Measurements from ENCODE around the gene BDKRB2. TPM values are rescaled to one million over a fixed set of nuclear protein-coding genes. Genes with fewer than 3 reads are reported as not detected.
A peak's percentile ranks its signal among the peaks of the same experiment; 100 is the strongest.

The BDKRB2 gene
- total RNA-seq, 1 experiment from 2014 or later: 28.2 TPM

- Histone ChIP-seq H3K27me3 (replicated peaks) (no peaks in the 10 kb centered on the region), H3K4me1 (replicated peaks) (peaks cover 45% of the 10 kb centered on the region), H3K27ac (peak overlapping the region; percentile 62), H3K9me3 (replicated peaks) (no peaks in the 10 kb centered on the region), H3K36me3 (no peaks in the 10 kb centered on the region), H3K4me3 (no peak overlapping the region)
- no peak for DNase-seq (ENCODE audit: low read depth in 1 of 2, low spot score in 2 of 2)
These were observed 6.1 kb upstream of the BDKRB2 start for GRCh38 chr14:96198430-96199130.

GRCh38 chr14:96201157-96201556 is 3.5 kb upstream of the BDKRB2 start:
- Histone ChIP-seq H3K36me3 (peaks cover 4% of the 10 kb centered on the region), H3K27me3 (replicated peaks) (no peaks in the 10 kb centered on the region), H3K9me3 (replicated peaks) (no peaks in the 10 kb centered on the region), H3K4me1 (replicated peaks) (peaks cover 42% of the 10 kb centered on the region), H3K27ac (no peak overlapping the region), H3K4me3 (no peak overlapping the region)
- DNase-seq (ENCODE audit: low read depth in 1 of 2, low spot score in 2 of 2): no peak

- no peak overlapping the region for H3K27ac ChIP-seq
- peaks cover 12% of the 10 kb centered on the region for H3K36me3 ChIP-seq
- no peaks in the 10 kb centered on the region for H3K9me3 ChIP-seq (replicated peaks)
- no peaks in the 10 kb centered on the region for H3K27me3 ChIP-seq (replicated peaks)
- no peak overlapping the region for H3K4me3 ChIP-seq
- H3K4me1 ChIP-seq (replicated peaks): peaks cover 46% of the 10 kb centered on the region
- DNase-seq (ENCODE audit: low read depth in 1 of 2, low spot score in 2 of 2): no peak
These were observed 2.7 kb upstream of the BDKRB2 start for GRCh38 chr14:96201965-96202364.

DNA sequence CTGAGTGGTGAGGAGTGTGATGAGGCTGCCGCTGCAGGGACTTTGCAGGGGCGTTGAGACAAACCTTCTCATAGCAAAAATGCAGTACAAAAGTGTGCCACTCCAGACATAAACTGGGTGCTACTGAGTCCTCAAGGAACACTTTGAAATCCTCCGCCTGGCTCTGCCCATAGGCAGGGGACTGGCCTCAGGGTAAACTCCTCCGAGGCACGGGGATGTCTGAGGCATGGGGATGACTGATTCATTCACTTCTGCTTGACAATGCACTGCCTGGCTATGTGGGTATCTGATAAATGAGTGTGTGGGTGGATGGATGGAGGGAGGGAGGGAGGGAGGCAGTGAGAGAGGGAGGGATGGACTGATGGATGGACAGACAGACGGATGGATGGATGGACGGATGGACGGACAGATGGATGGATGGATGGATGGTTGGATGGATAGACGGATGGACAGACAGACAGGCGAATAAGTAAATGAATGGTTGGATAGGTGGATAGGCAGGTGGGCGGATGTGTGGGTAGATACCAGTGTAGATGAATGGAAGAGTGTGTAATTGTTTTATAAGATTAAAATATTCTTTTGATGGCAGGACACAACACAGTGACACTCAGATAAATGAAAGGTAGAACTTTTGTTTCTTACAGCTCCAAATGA is 2.1 kb upstream of the BDKRB2 start:
- no peak overlapping the region for H3K27ac ChIP-seq
- H3K27me3 ChIP-seq (replicated peaks): no peaks in the 10 kb centered on the region
- H3K4me1 ChIP-seq (replicated peaks): peaks cover 50% of the 10 kb centered on the region
- no peak for DNase-seq (ENCODE audit: low read depth in 1 of 2, low spot score in 2 of 2)
- H3K36me3 ChIP-seq: peaks cover 18% of the 10 kb centered on the region
- no peak overlapping the region for H3K4me3 ChIP-seq
- H3K9me3 ChIP-seq (replicated peaks): no peaks in the 10 kb centered on the region

DNA sequence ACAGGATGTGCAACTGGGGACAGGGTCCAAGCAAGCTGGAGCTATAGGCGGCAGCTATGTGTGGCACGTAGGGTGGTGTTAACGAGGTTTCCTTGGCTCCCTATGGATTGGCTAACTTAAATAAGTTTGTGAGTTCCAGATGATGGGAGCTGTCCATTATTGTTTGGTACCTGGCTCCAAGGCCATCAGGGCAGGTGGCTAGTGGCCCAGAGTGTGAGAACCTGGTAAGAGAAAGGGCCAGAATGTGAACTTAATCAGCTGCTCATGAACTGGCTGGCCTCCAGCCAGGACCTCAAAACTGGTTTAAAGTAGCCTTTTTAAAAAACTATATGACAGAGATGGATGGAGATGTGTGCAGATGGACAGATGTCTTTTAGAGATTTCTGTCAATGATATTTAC is 1.5 kb upstream of the BDKRB2 start:
- DNase-seq (ENCODE audit: low read depth in 1 of 2, low spot score in 2 of 2): no peak
- H3K36me3 ChIP-seq: peaks cover 23% of the 10 kb centered on the region
- no peak overlapping the region for H3K4me3 ChIP-seq
- H3K9me3 ChIP-seq (replicated peaks): no peaks in the 10 kb centered on the region
- H3K27ac ChIP-seq: no peak overlapping the region
- H3K4me1 ChIP-seq (replicated peaks): peaks cover 49% of the 10 kb centered on the region
- no peaks in the 10 kb centered on the region for H3K27me3 ChIP-seq (replicated peaks)

DNA sequence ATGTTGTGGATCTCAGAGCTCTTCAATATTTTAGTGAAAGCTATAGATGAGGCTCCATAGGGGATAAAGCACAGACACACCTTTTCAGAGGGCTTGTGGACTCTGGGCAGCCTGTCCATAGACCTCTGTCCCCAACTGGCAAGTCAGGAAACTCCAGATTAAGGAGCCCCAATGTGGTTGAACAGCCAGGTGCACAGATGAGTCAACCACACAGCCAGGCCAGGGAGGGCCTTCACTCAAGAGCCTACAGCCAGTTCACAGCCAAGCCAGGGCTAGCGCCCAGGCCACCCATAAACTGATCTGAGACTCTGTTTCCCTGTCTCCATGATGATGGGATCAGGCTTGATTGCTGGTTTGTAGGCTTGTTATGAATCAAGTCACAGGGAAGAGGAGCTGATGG is 1.0 kb upstream of the BDKRB2 start:
- Histone ChIP-seq H3K4me3 (no peak overlapping the region), H3K4me1 (replicated peaks) (peaks cover 44% of the 10 kb centered on the region), H3K27me3 (replicated peaks) (no peaks in the 10 kb centered on the region), H3K9me3 (replicated peaks) (no peaks in the 10 kb centered on the region), H3K36me3 (peaks cover 28% of the 10 kb centered on the region), H3K27ac (peak overlapping the region; percentile 75)
- DNase-seq (ENCODE audit: low read depth in 1 of 2, low spot score in 2 of 2): no peak

DNA sequence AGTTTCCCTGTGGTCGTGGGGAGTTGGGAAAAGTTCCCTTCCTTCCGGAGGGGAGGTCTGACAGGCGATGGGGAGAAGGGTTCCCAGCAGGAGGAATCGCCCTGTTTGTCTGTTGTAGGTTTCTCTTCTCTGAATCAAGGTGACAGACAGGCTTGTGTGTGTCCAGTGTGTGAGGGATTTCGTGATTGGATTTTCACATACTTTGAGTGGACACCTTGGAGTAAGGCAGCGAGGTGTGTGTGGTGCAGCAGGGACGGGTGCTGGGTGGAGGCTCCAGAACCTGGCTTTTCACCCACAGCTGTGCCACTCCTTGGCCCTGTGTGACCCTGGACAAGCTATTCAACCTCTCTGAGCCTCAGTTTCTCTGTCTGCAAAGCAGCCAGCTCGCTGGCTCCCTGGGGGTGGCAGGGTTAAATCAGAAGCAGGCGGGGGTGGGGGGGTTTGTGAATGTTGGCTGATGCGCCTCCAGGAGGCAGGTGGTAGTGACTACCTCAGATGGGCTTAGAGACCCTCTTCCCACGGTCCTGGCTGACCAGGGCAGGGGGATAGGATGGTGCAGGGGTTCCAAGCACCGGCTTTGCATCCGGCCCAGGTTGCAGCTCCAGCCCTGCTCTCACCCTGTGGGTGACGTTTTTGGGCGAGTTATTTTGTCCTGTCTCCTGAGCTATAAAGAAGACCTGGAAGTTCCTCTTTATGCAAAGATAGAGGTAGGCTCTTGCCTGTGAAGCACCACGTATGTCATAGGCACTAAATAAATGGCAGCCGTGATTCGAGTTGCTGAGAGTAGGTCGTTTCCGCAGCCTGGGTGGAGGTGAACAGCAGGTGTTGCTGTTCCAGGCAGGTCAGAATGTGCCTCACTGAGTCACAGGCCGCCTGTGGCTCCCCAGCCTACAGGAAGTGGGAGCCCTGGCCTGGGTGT is 679 bp downstream of the BDKRB2 start:
- Histone ChIP-seq H3K27me3 (replicated peaks) (no peaks in the 10 kb centered on the region), H3K27ac (peak overlapping the region; percentile 75), H3K36me3 (peaks cover 43% of the 10 kb centered on the region), H3K4me1 (replicated peaks) (peaks cover 36% of the 10 kb centered on the region), H3K4me3 (peak overlapping the region; percentile 48), H3K9me3 (replicated peaks) (no peaks in the 10 kb centered on the region)
- DNase-seq (ENCODE audit: low read depth in 1 of 2, low spot score in 2 of 2): no peak

DNA sequence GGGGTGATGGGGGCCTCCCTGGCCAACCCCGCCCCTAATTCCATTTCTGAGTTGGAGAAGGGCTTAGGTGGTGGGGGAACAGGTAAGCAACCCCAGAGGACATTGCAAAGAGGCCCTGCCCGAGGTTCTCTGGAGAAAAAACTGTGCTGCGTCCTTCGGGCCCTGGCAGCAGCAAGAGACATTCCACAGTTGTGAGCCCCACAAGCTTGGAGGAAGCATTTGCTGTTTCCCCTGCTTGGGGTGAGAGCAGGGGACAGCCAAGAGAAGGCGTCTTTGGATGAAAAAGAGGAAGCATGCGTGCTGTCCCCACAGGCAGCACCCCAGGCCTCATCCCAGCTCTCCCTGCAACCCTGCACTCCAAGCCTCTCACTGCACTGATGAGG is 1.3 kb downstream of the BDKRB2 start:
- peaks cover 36% of the 10 kb centered on the region for H3K4me1 ChIP-seq (replicated peaks)
- peak overlapping the region; percentile 48 for H3K4me3 ChIP-seq
- H3K36me3 ChIP-seq: peaks cover 49% of the 10 kb centered on the region
- H3K9me3 ChIP-seq (replicated peaks): no peaks in the 10 kb centered on the region
- no peaks in the 10 kb centered on the region for H3K27me3 ChIP-seq (replicated peaks)
- peak overlapping the region; percentile 8; the same call in 1 of the 2 replicates for H3K27ac ChIP-seq
- no peak for DNase-seq (ENCODE audit: low read depth in 1 of 2, low spot score in 2 of 2)

- Histone ChIP-seq H3K36me3 (peaks cover 54% of the 10 kb centered on the region), H3K4me3 (peak overlapping the region; percentile 48), H3K9me3 (replicated peaks) (no peaks in the 10 kb centered on the region; the same call in 1 of the 2 replicates), H3K27ac (no peak overlapping the region), H3K27me3 (replicated peaks) (no peaks in the 10 kb centered on the region), H3K4me1 (replicated peaks) (peaks cover 36% of the 10 kb centered on the region)
- no peak for DNase-seq (ENCODE audit: low read depth in 1 of 2, low spot score in 2 of 2)
These were observed 1.8 kb downstream of the BDKRB2 start for GRCh38 chr14:96206461-96206860.

- no peak overlapping the region for H3K4me3 ChIP-seq
- H3K36me3 ChIP-seq: peaks cover 67% of the 10 kb centered on the region
- DNase-seq (ENCODE audit: low read depth in 1 of 2, low spot score in 2 of 2): no peak
These were observed 3.0 kb downstream of the BDKRB2 start for GRCh38 chr14:96207686-96208085.

DNA sequence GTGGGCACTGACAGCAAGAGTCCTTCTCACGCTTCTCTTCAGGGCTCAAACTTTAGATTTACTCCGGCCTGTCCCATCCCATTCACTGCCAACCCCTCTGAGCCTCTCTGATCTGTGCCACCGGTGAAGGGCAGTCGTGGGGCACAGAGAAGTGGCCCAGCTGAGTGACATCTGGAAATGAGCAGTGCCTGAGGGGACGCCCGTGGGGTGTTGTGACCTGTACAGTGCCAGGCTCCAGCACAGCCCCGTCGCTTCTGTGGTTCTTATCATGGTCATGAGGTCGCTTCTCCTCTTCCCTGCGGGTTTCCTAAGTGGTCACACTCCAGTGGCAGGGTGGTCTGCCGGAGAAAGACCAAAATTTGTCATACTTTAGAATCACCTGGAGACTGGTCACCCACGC is 4.1 kb downstream of the BDKRB2 start:
- Histone ChIP-seq H3K9me3 (replicated peaks) (peaks cover 7% of the 10 kb centered on the region; the same call in 1 of the 2 replicates), H3K36me3 (peaks cover 76% of the 10 kb centered on the region), H3K27ac (no peak overlapping the region), H3K4me1 (replicated peaks) (peaks cover 46% of the 10 kb centered on the region), H3K27me3 (replicated peaks) (no peaks in the 10 kb centered on the region), H3K4me3 (no peak overlapping the region)
- no peak for DNase-seq (ENCODE audit: low read depth in 1 of 2, low spot score in 2 of 2)

More at GRCh38 chr14:96207686-96208085, 3.0 kb downstream of the BDKRB2 start:
- H3K27me3 ChIP-seq (replicated peaks): no peaks in the 10 kb centered on the region
- H3K4me1 ChIP-seq (replicated peaks): peaks cover 39% of the 10 kb centered on the region
- H3K27ac ChIP-seq: no peak overlapping the region
- H3K9me3 ChIP-seq (replicated peaks): peaks cover 7% of the 10 kb centered on the region; the same call in 1 of the 2 replicates

- H3K36me3 ChIP-seq: peaks cover 92% of the 10 kb centered on the region
- no peak overlapping the region for H3K4me3 ChIP-seq
- peaks cover 48% of the 10 kb centered on the region for H3K4me1 ChIP-seq (replicated peaks)
- no peaks in the 10 kb centered on the region for H3K27me3 ChIP-seq (replicated peaks)
- H3K9me3 ChIP-seq (replicated peaks): peaks cover 7% of the 10 kb centered on the region; the same call in 1 of the 2 replicates
- DNase-seq (ENCODE audit: low read depth in 1 of 2, low spot score in 2 of 2): no peak
- H3K27ac ChIP-seq: no peak overlapping the region
These were observed 7.5 kb downstream of the BDKRB2 start for GRCh38 chr14:96212140-96212539.

- Histone ChIP-seq H3K4me3 (no peak overlapping the region), H3K36me3 (peaks cover 91% of the 10 kb centered on the region), H3K27me3 (replicated peaks) (no peaks in the 10 kb centered on the region), H3K9me3 (replicated peaks) (peaks cover 7% of the 10 kb centered on the region; the same call in 1 of the 2 replicates), H3K27ac (no peak overlapping the region), H3K4me1 (replicated peaks) (peaks cover 43% of the 10 kb centered on the region)
- DNase-seq (ENCODE audit: low read depth in 1 of 2, low spot score in 2 of 2): no peak
These were observed 8.3 kb downstream of the BDKRB2 start for GRCh38 chr14:96212896-96213295.
